H9 (cell line): ENCODE results near the gene CDH22. TPM values are rescaled to one million over a fixed set of nuclear protein-coding genes. Genes with fewer than 3 reads are reported as not detected.

Experiments
- DNase-seq: peaks from one replicate; pipeline ENCODE4 v3.0.0-alpha.2; 2017
- H2AFZ ChIP-seq: one replicate; pipeline ENCODE4 v1.6.1; 2013; ENCODE audit warnings: mild to moderate bottlenecking, low read length, control low read depth, moderate library complexity
- H2AK5ac ChIP-seq: 2 replicates; pipeline ENCODE4 v1.6.1; 2013; ENCODE audit warnings: low read length, control low read depth, mixed read lengths; ENCODE audit not compliant: insufficient read length
- H2BK120ac ChIP-seq: one replicate; pipeline ENCODE4 v1.6.1; 2013; ENCODE audit warnings: low read depth, mild to moderate bottlenecking, low read length, control low read depth, inconsistent platforms; ENCODE audit not compliant: poor library complexity, severe bottlenecking
- H2BK12ac ChIP-seq: 2 replicates; pipeline ENCODE4 v1.6.1; 2013; ENCODE audit warnings: low read length, control low read depth, mixed read lengths, low read depth; ENCODE audit not compliant: insufficient read length
- H2BK15ac ChIP-seq: 2 replicates; pipeline ENCODE4 v1.6.1; 2013; ENCODE audit warnings: low read depth, low read length, control low read depth
- H2BK20ac ChIP-seq: one replicate; pipeline ENCODE4 v1.6.1; 2013; ENCODE audit warnings: low read depth, mild to moderate bottlenecking, low read length, control low read depth, inconsistent platforms; ENCODE audit not compliant: poor library complexity, severe bottlenecking
- H2BK5ac ChIP-seq: 2 replicates; pipeline ENCODE4 v1.6.1; 2013; ENCODE audit warnings: low read length, control low read depth, mixed read lengths; ENCODE audit not compliant: insufficient read length
- H3K14ac ChIP-seq: 2 replicates; pipeline ENCODE4 v1.6.1; 2013; ENCODE audit warnings: low read length, control low read depth; ENCODE audit not compliant: insufficient read depth
- H3K18ac ChIP-seq: 2 replicates; pipeline ENCODE4 v1.6.1; 2013; ENCODE audit warnings: low read depth, mild to moderate bottlenecking, mixed read lengths, low read length, control low read depth; ENCODE audit not compliant: insufficient read length
- H3K23ac ChIP-seq: 2 replicates; pipeline ENCODE4 v1.6.1; 2013; ENCODE audit warnings: low read length, control low read depth, mixed read lengths, low read depth; ENCODE audit not compliant: insufficient read length
- H3K23me2 ChIP-seq: 2 replicates; pipeline ENCODE4 v1.6.1; 2013; ENCODE audit warnings: low read depth, mild to moderate bottlenecking, mixed read lengths, low read length, control low read depth; ENCODE audit not compliant: insufficient read length, poor library complexity, severe bottlenecking
- H3K27ac ChIP-seq: 2 replicates; pipeline ENCODE4 v1.5.1; 2013; ENCODE audit warnings: low read length, control low read depth, mixed read lengths, low read depth; ENCODE audit not compliant: insufficient read length
- H3K27me3 ChIP-seq: 2 replicates; pipeline ENCODE4 v1.6.1; 2013; ENCODE audit warnings: low read length, control low read depth, inconsistent platforms; ENCODE audit not compliant: insufficient read depth
- H3K4ac ChIP-seq: 2 replicates; pipeline ENCODE4 v1.6.1; 2013; ENCODE audit warnings: low read depth, mild to moderate bottlenecking, control low read depth, inconsistent platforms, low read length, moderate library complexity
- H3K4me1 ChIP-seq: 2 replicates; pipeline ENCODE4 v1.6.1; 2013; ENCODE audit warnings: low read length, control low read depth, inconsistent platforms; ENCODE audit not compliant: insufficient read depth
- H3K4me2 ChIP-seq: 2 replicates; pipeline ENCODE4 v1.6.1; 2013; ENCODE audit warnings: low read length, control low read depth, mixed read lengths; ENCODE audit not compliant: insufficient read length, insufficient read depth
- H3K56ac ChIP-seq: 2 replicates; pipeline ENCODE4 v1.6.1; 2013; ENCODE audit warnings: low read depth, mild to moderate bottlenecking, mixed read lengths, low read length, control low read depth; ENCODE audit not compliant: insufficient read length
- H3K79me1 ChIP-seq: 2 replicates; pipeline ENCODE4 v1.6.1; 2013; ENCODE audit warnings: low read depth, mild to moderate bottlenecking, moderate library complexity, low read length, control low read depth, inconsistent platforms; ENCODE audit not compliant: insufficient read depth, poor library complexity, severe bottlenecking
- H3K79me2 ChIP-seq: 2 replicates; pipeline ENCODE4 v1.6.1; 2013; ENCODE audit warnings: low read length, control low read depth, inconsistent platforms; ENCODE audit not compliant: insufficient read depth
- H3K9ac ChIP-seq: 2 replicates; pipeline ENCODE4 v1.6.1; 2013; ENCODE audit warnings: low read length, control low read depth, mixed read lengths; ENCODE audit not compliant: insufficient read length; ENCODE audit errors: extremely low read depth
- H3K9me3 ChIP-seq: one replicate; pipeline ENCODE4 v1.6.1; 2013; ENCODE audit warnings: low read depth, low read length, inconsistent platforms; ENCODE audit not compliant: control insufficient read depth
- H3T11ph ChIP-seq: one replicate; pipeline ENCODE4 v1.6.1; 2013; ENCODE audit warnings: mild to moderate bottlenecking, low read length, control low read depth, inconsistent platforms
- H4K20me1 ChIP-seq: one replicate; pipeline ENCODE4 v1.6.1; 2013; ENCODE audit not compliant: control insufficient read depth, insufficient read length, insufficient read depth
- H4K5ac ChIP-seq: 2 replicates; pipeline ENCODE4 v1.6.1; 2013; ENCODE audit warnings: low read depth, mild to moderate bottlenecking, mixed read lengths, low read length, control low read depth; ENCODE audit not compliant: insufficient read length
- H4K8ac ChIP-seq: replicated peaks from 2 replicates; pipeline ENCODE4 v1.6.1; 2013; ENCODE audit warnings: low read length, control low read depth, mixed read lengths, low read depth; ENCODE audit not compliant: insufficient read length
- H4K91ac ChIP-seq: 2 replicates; pipeline ENCODE4 v1.6.1; 2013; ENCODE audit warnings: low read depth, mild to moderate bottlenecking, moderate library complexity, mixed read lengths, low read length, control low read depth; ENCODE audit not compliant: insufficient read length
- H3K27ac Mint-ChIP-seq, 3 experiments: 2 replicates in 2 of 3; 3 replicates in 1 of 3; pipeline ENCODE4 v1.8.0; 2020 to 2021; ENCODE audit warnings: mixed read lengths in 3 of 3, mild to moderate bottlenecking in 1 of 3, moderate library complexity in 1 of 3
- H3K27me3 Mint-ChIP-seq: 2 replicates; pipeline ENCODE4 v1.8.0; 2021; ENCODE audit warnings: low read depth, mild to moderate bottlenecking, moderate library complexity, mixed read lengths
- H3K36me3 Mint-ChIP-seq, 3 experiments: 2 replicates in 2 of 3; 3 replicates in 1 of 3; pipeline ENCODE4 v1.8.0; 2020 to 2021; ENCODE audit warnings: low read depth in 3 of 3, mixed read lengths in 3 of 3; ENCODE audit not compliant: insufficient read depth in 1 of 3
- H3K4me1 Mint-ChIP-seq, 2 experiments: 2 replicates each; pipeline ENCODE4 v1.8.0; 2020; ENCODE audit warnings: mixed read lengths in 2 of 2
- H3K4me3 Mint-ChIP-seq, 2 experiments: 2 replicates in 1 of 2; 3 replicates in 1 of 2; pipeline ENCODE4 v1.8.0; 2020 to 2021; ENCODE audit warnings: mild to moderate bottlenecking in 2 of 2, mixed read lengths in 2 of 2, moderate library complexity in 1 of 2
- H3K9me3 Mint-ChIP-seq, 2 experiments: 2 replicates in 1 of 2; 3 replicates in 1 of 2; pipeline ENCODE4 v1.8.0; 2020; ENCODE audit warnings: mild to moderate bottlenecking in 2 of 2, mixed read lengths in 2 of 2, moderate library complexity in 1 of 2
- WGBS: extraction: QIAGEN DNeasy Blood & Tissue Kit; methylation state at CpG from one replicate; pipeline ENCODE4 v1.1.7; 2013; ENCODE audit warnings: missing lambda C conversion rate, low lambda C conversion rate, mixed read lengths; ENCODE audit not compliant: insufficient read length; ENCODE audit errors: extremely low coverage; 5-methylcytosine and 5-hydroxymethylcytosine counted together
- total RNA-seq: library from RNA; stranded (reverse); gene quantifications from 2 replicates; pipeline ENCODE4 v1.2.1, GENCODE V29; 2021
- TF ChIP-seq, protein P1 (sequence below): fragments of 200-600 bp; sonication (generic); conservative IDR thresholded peaks from 3 replicates; pipeline ENCODE4 v1.8.0; 2021; ENCODE audit warnings: antibody characterized with exemption, mild to moderate bottlenecking

The CDH22 gene
- total RNA-seq, 1 experiment from 2014 or later, result not detected

- Histone ChIP-seq H2AFZ (no peak overlapping the region), H3K4ac (no peak overlapping the region), H4K91ac (no peak overlapping the region), H2BK20ac (no peak overlapping the region), H3K23ac (no peak overlapping the region), H3K18ac (no peak overlapping the region), H3T11ph (no peak overlapping the region), H3K23me2 (no peaks in the 10 kb centered on the region), H3K9ac (no peak overlapping the region), H3K9me3 (no peaks in the 10 kb centered on the region), H2AK5ac (no peak overlapping the region), H3K4me1 (no peaks in the 10 kb centered on the region), H3K79me1 (no peaks in the 10 kb centered on the region), H2BK12ac (no peak overlapping the region), H3K14ac (no peak overlapping the region), H3K79me2 (no peaks in the 10 kb centered on the region), H3K56ac (no peak overlapping the region), H3K27ac (no peak overlapping the region), H2BK15ac (no peak overlapping the region), H4K8ac (no peak overlapping the region), H3K4me2 (no peak overlapping the region), H3K27me3 (no peaks in the 10 kb centered on the region), H4K20me1 (no peaks in the 10 kb centered on the region), H2BK5ac (no peak overlapping the region), H4K5ac (no peak overlapping the region), H2BK120ac (no peak overlapping the region)
- H3K4me1 Mint-ChIP-seq, result peaks cover 28 to 58% of the 10 kb centered on the region in 2 experiments
- DNase-seq, result no peak
- TF ChIP-seq, protein P1, sequence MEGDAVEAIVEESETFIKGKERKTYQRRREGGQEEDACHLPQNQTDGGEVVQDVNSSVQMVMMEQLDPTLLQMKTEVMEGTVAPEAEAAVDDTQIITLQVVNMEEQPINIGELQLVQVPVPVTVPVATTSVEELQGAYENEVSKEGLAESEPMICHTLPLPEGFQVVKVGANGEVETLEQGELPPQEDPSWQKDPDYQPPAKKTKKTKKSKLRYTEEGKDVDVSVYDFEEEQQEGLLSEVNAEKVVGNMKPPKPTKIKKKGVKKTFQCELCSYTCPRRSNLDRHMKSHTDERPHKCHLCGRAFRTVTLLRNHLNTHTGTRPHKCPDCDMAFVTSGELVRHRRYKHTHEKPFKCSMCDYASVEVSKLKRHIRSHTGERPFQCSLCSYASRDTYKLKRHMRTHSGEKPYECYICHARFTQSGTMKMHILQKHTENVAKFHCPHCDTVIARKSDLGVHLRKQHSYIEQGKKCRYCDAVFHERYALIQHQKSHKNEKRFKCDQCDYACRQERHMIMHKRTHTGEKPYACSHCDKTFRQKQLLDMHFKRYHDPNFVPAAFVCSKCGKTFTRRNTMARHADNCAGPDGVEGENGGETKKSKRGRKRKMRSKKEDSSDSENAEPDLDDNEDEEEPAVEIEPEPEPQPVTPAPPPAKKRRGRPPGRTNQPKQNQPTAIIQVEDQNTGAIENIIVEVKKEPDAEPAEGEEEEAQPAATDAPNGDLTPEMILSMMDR, result no peak
- peak overlapping the region in 1 of 3 experiments; percentile 17; a peak in 1 of 7 replicates for H3K27ac Mint-ChIP-seq
- H3K4me3 Mint-ChIP-seq, result no peak overlapping the region
- peaks cover 33% of the 10 kb centered on the region for H3K27me3 Mint-ChIP-seq
- no peaks in the 10 kb centered on the region for H3K9me3 Mint-ChIP-seq
- no peaks in the 10 kb centered on the region for H3K36me3 Mint-ChIP-seq
- WGBS, result no CpG with 5 or more reads among the region's 3 CpGs
These were observed 15.2 kb downstream of the CDH22 start for GRCh38 chr20:46293084-46293483.
